Esophagus squamous epithelium (tissue), 5 donors: ENCODE data around the gene TSPAN14. TPM values are rescaled to one million over a fixed set of nuclear protein-coding genes. Genes with fewer than 3 reads are reported as not detected.

Experiments used
- DNase-seq: peaks from one replicate; lab custom pipeline; 2025; lab: John Stamatoyannopoulos, UW
- H3K27ac ChIP-seq, 4 donors: fragments of 200-600 bp; sonication (generic); one replicate each; pipeline ENCODE4 v1.5.1; 2016 to 2019; ENCODE audit warnings: mild to moderate bottlenecking in 1 of 4
- H3K27me3 ChIP-seq, 4 donors: fragments of 200-600 bp; sonication (generic); 1 replicate in 3 of 4; 2 replicates in 1 of 4; pipeline versions ENCODE4 v1.5.1 to v1.6.0; 2017 to 2021; ENCODE audit warnings: antibody characterized with exemption in 1 of 4
- H3K36me3 ChIP-seq, 3 donors: fragments of 200-600 bp; sonication (generic); one replicate each; pipeline ENCODE4 v1.5.1; 2016 to 2019
- H3K4me1 ChIP-seq, 3 donors: fragments of 200-600 bp; sonication (generic); one replicate each; pipeline ENCODE4 v1.5.1; 2017 to 2019
- H3K4me3 ChIP-seq, 4 donors: fragments of 200-600 bp; sonication (generic); 1 replicate in 3 of 4; 2 replicates in 1 of 4; pipeline ENCODE4 v1.5.1; 2016 to 2019; ENCODE audit warnings: mild to moderate bottlenecking in 2 of 4, moderate library complexity in 1 of 4
- H3K9me3 ChIP-seq, 3 donors: fragments of 200-600 bp; sonication (generic); one replicate each; pipeline ENCODE4 v1.5.1; 2016 to 2019
- CTCF ChIP-seq, 6 experiments: fragments of 450-650 bp in 4 of 6; fragments of 200-600 bp in 2 of 6; sonication (generic) in 2 of 6; IDR thresholded peaks; one replicate each; pipeline ENCODE4 v1.5.1; 2016 to 2019; ENCODE audit warnings: antibody characterized with exemption in 6 of 6, mild to moderate bottlenecking in 4 of 6, moderate library complexity in 4 of 6
- POLR2A ChIP-seq, 4 donors: fragments of 450-650 bp; IDR thresholded peaks; one replicate each; pipeline ENCODE4 v1.6.1; 2017; ENCODE audit warnings: antibody characterized with exemption in 4 of 4, mild to moderate bottlenecking in 4 of 4, moderate library complexity in 3 of 4
- WGBS, 2 donors: methylation state at CpG; one replicate each; pipeline ENCODE4 v1.1.5; 2018; 5-methylcytosine and 5-hydroxymethylcytosine counted together
- intact Hi-C: fragments of 100-400 bp; cut with DNase I; formaldehyde crosslinking; loops from one replicate; pipeline ENCODE4 v1.15.0; 2022
- total RNA-seq, 4 donors: library from RNA; depleted of rRNA; stranded (reverse); fragments of >200 nt; gene quantifications; one replicate each; pipeline ENCODE4 v1.1.0, GENCODE V29; 2016
- donor health status: DM: yes; HTN: yes; CAD: no.

TSPAN14 gene
- total RNA-seq, 4 donors from 2014 or later = 66.4 to 118 (median 89.8) TPM

GRCh38 chr10:80436446-80437098 lies 17.5 kb upstream of the TSPAN14 start:
- 47 to 50% methylated on average over 5 to 6 of the region's 6 CpGs for WGBS, 2 donors
- no peak for TF ChIP-seq POLR2A (IDR thresholded peaks at IDR 0.05)
- intact Hi-C loops = no loop called here

GRCh38 chr10:80437227-80437626 lies 16.9 kb upstream of the TSPAN14 start:
- Histone ChIP-seq H3K9me3 (no peaks in the 10 kb centered on the region), H3K36me3 (peaks cover 0 to 28% (median 0%) of the 10 kb centered on the region in 3 donors), H3K27ac (no peak overlapping the region), H3K4me3 (no peak overlapping the region), H3K4me1 (peaks cover 0 to 16% (median 0%) of the 10 kb centered on the region in 3 donors), H3K27me3 (no peaks in the 10 kb centered on the region)
- intact Hi-C loops = no loop called here
- 71 to 75% methylated on average over 2 of the region's 2 CpGs for WGBS, 2 donors
- TF ChIP-seq CTCF (IDR thresholded peaks at IDR 0.05) (no peak), POLR2A (IDR thresholded peaks at IDR 0.05) (no peak)
- no peak for DNase-seq

More at GRCh38 chr10:80436446-80437098, 17.5 kb upstream of the TSPAN14 start:
- Histone ChIP-seq H3K9me3 (no peaks in the 10 kb centered on the region), H3K27ac (no peak overlapping the region), H3K36me3 (peaks cover 0 to 35% (median 0%) of the 10 kb centered on the region in 3 donors), H3K4me3 (no peak overlapping the region), H3K4me1 (peaks cover 0 to 16% (median 0%) of the 10 kb centered on the region in 3 donors), H3K27me3 (no peaks in the 10 kb centered on the region)
- no peak for DNase-seq

- Histone ChIP-seq H3K9me3 (no peaks in the 10 kb centered on the region), H3K4me1 (peaks cover 0 to 30% (median 11%) of the 10 kb centered on the region in 3 donors), H3K27ac (no peak overlapping the region), H3K36me3 (no peaks in the 10 kb centered on the region), H3K27me3 (no peaks in the 10 kb centered on the region), H3K4me3 (no peak overlapping the region)
- TF ChIP-seq CTCF (IDR thresholded peaks at IDR 0.05) (no peak), POLR2A (IDR thresholded peaks at IDR 0.05) (no peak)
- intact Hi-C loops = no loop called here
- DNase-seq = no peak
- WGBS, 2 donors = 37 to 92% methylated on average over 2 to 3 of the region's 8 CpGs
Observed at GRCh38 chr10:80441831-80442230, 12.3 kb upstream of the TSPAN14 start.

GRCh38 chr10:80442879-80443278 lies 11.2 kb upstream of the TSPAN14 start:
- no peaks in the 10 kb centered on the region for H3K27me3 ChIP-seq
- DNase-seq = no peak
- H3K27ac ChIP-seq = no peak overlapping the region
- WGBS, 2 donors = 54 to 76% methylated on average over 3 of the region's 3 CpGs
- no peaks in the 10 kb centered on the region for H3K9me3 ChIP-seq
- H3K36me3 ChIP-seq = no peaks in the 10 kb centered on the region
- intact Hi-C loops = no loop called here
- H3K4me1 ChIP-seq = peaks cover 0 to 30% (median 11%) of the 10 kb centered on the region in 3 donors
- no peak overlapping the region for H3K4me3 ChIP-seq
- TF ChIP-seq POLR2A (IDR thresholded peaks at IDR 0.05) (no peak), CTCF (IDR thresholded peaks at IDR 0.05) (no peak)

- H3K27ac ChIP-seq = peak overlapping the region in 1 of 4 donors; percentile 9
- no peaks in the 10 kb centered on the region for H3K36me3 ChIP-seq
- no peak overlapping the region for H3K4me3 ChIP-seq
- WGBS, 2 donors = 61 to 63% methylated on average over 2 to 3 of the region's 6 CpGs
- no peaks in the 10 kb centered on the region for H3K27me3 ChIP-seq
- no peak for TF ChIP-seq POLR2A (IDR thresholded peaks at IDR 0.05)
- TF ChIP-seq CTCF (IDR thresholded peaks at IDR 0.05) = peak in 3 of 6 experiments; percentile 9 to 51 (median 44)
- DNase-seq = no peak
- H3K4me1 ChIP-seq = peaks cover 0 to 30% (median 11%) of the 10 kb centered on the region in 3 donors
- intact Hi-C loops = no loop called here
- H3K9me3 ChIP-seq = no peaks in the 10 kb centered on the region
Observed at GRCh38 chr10:80443531-80443974, 10.6 kb upstream of the TSPAN14 start.
